Activated CD8-positive, alpha-beta T cell treated with anti-CD3 and anti-CD28 coated beads for 36 hours (primary cell): Measurements from ENCODE around the gene CLDND2. TPM values are rescaled to one million over a fixed set of nuclear protein-coding genes. Genes with fewer than 3 reads are reported as not detected.

Experiments
- ATAC-seq: fragments of 200-7000 bp; cut with Tn5 transposase; one replicate; pipeline ENCODE4 v1.10.0; 2021; ENCODE audit warnings: mild to moderate bottlenecking, moderate library complexity
- CTCF ChIA-PET: fragments of 350-600 bp; sonication (Branson Sonifier 250); formaldehyde crosslinking; loops from one replicate; lab custom pipeline; 2021; ENCODE audit warnings: antibody characterized with exemption; lab: Charles Lee
- POLR2A ChIA-PET: fragments of 350-600 bp; sonication (Branson Sonifier 250); formaldehyde crosslinking; loops from one replicate; lab custom pipeline; 2021; ENCODE audit warnings: antibody characterized with exemption; lab: Charles Lee
- DNase-seq: peaks from one replicate; pipeline ENCODE4 v3.0.0-alpha.2; 2020
- H3K27ac Mint-ChIP-seq: one replicate; pipeline ENCODE4 v1.8.0; 2021; ENCODE audit warnings: mild to moderate bottlenecking, mixed read lengths
- H3K27me3 Mint-ChIP-seq: one replicate; pipeline ENCODE4 v1.8.0; 2021; ENCODE audit warnings: mixed read lengths
- H3K36me3 Mint-ChIP-seq: one replicate; pipeline ENCODE4 v1.8.0; 2021; ENCODE audit warnings: low read depth, mixed read lengths
- H3K4me1 Mint-ChIP-seq: one replicate; pipeline ENCODE4 v1.8.0; 2021; ENCODE audit warnings: low read depth, mixed read lengths
- H3K4me3 Mint-ChIP-seq: one replicate; pipeline ENCODE4 v1.8.0; 2021; ENCODE audit warnings: mild to moderate bottlenecking, moderate library complexity, mixed read lengths
- H3K9me3 Mint-ChIP-seq: one replicate; pipeline ENCODE4 v1.8.0; 2021; ENCODE audit warnings: mixed read lengths
- intact Hi-C: fragments of 100-400 bp; cut with micrococcal nuclease; formaldehyde crosslinking; loops from one replicate; pipeline ENCODE4 v1.10.0; 2022
- total RNA-seq, 2 experiments: library from RNA; stranded (reverse); gene quantifications; one replicate each; pipeline ENCODE4 v1.2.3, GENCODE V29; 2021
- TF ChIP-seq, protein P1 (sequence below): fragments of 200-600 bp; IDR thresholded peaks from one replicate; pipeline ENCODE4 v1.8.0; 2022; ENCODE audit warnings: antibody characterized with exemption, mild to moderate bottlenecking

Gene CLDND2
- total RNA-seq, 2 experiments from 2014 or later, result 5.0 to 5.4 TPM

DNA sequence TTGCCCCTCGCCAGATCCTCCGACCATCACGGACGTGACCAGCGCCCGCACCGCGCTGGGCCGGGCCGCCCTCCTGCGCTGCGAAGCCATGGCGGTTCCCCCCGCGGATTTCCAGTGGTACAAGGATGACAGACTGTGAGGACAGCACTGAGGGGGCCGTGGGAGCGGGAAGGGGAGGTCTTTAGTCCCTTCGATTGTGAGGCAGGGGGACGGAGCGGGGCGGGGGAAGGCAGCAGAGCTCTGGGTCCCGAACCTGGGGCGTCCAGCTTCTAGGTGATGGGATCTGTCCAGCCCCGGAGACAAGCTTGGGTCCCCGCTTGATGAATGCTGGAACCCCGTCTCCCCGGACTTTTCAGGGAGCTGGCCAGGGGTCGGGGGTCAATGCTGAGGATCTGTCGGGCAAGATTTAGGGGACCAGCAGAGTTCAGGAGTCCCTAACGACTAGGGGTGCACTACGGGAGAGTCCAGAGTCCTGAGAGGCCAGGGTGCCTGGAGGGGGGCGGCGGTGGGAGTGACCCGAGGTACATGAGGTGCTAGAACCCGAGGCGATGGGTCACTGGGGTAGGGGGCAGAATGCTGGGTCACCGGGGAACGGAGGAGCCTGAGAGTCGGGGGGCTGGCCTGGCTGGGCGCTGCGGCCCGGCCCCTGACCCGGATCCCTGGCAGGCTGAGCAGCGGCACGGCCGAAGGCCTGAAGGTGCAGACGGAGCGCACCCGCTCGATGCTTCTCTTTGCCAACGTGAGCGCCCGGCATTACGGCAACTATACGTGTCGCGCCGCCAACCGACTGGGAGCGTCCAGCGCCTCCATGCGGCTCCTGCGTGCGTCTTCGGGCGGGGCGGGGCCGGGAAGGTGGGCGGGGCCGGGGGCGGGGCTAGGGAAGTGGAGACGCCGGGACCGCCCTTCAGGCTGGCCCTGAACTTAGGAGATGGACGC lies 41.5 kb downstream of the CLDND2 start:
- ATAC-seq, result peak; percentile 92
- TF ChIP-seq, protein P1, sequence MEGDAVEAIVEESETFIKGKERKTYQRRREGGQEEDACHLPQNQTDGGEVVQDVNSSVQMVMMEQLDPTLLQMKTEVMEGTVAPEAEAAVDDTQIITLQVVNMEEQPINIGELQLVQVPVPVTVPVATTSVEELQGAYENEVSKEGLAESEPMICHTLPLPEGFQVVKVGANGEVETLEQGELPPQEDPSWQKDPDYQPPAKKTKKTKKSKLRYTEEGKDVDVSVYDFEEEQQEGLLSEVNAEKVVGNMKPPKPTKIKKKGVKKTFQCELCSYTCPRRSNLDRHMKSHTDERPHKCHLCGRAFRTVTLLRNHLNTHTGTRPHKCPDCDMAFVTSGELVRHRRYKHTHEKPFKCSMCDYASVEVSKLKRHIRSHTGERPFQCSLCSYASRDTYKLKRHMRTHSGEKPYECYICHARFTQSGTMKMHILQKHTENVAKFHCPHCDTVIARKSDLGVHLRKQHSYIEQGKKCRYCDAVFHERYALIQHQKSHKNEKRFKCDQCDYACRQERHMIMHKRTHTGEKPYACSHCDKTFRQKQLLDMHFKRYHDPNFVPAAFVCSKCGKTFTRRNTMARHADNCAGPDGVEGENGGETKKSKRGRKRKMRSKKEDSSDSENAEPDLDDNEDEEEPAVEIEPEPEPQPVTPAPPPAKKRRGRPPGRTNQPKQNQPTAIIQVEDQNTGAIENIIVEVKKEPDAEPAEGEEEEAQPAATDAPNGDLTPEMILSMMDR, result peak; percentile 4
- Mint-ChIP-seq H3K27ac (no peak overlapping the region), H3K36me3 (peaks cover 11% of the 10 kb centered on the region), H3K4me1 (peaks cover 9% of the 10 kb centered on the region), H3K27me3 (peaks cover 58% of the 10 kb centered on the region), H3K9me3 (no peaks in the 10 kb centered on the region), H3K4me3 (peak overlapping the region; percentile 58)
- CTCF ChIA-PET, result no interaction called here
- DNase-seq, result peak; percentile 80
- POLR2A ChIA-PET, result no interaction called here
- intact Hi-C loops, result no loop called here

DNA sequence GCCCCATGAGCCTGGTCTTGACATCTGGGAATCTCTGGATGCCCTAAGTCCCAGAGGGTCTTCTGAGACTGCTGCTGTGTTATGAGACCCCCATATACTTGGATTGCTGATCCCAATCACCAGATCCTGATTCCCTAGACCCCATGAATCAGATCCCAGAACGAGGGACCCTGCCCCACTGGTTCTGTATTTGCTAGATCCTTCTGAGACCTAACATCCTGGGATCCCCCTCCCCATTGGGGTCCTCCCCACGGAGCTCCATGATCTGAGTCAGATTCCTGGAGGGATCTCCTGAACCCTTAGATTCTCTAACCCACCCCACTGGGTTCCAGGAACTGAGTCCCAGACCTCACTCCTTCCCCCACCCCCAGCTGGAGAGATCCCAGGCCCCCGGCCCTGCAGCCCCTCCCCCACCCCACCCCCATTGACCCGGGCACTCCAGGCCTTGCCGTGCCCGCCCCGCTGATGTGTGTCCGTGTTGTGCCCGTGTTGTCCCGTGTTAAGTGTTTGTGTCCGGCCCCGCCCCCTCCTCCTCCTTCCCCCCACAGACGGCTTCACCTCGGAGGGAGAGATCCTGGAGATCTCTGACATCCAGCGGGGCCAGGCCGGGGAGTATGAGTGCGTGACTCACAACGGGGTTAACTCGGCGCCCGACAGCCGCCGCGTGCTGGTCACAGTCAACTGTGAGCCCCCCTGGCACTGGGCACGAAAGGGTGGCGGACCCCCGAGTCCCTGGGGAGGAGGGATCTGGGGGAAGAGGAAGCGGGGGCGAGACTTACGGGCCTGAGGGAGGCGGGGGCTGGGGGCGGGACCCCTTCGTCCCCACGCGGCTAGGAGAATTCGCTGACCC lies 42.4 kb downstream of the CLDND2 start:
- Mint-ChIP-seq H3K9me3 (no peaks in the 10 kb centered on the region), H3K27ac (no peak overlapping the region), H3K4me3 (no peak overlapping the region), H3K4me1 (peaks cover 9% of the 10 kb centered on the region), H3K36me3 (peaks cover 4% of the 10 kb centered on the region), H3K27me3 (peaks cover 56% of the 10 kb centered on the region)
- ChIA-PET POLR2A (no interaction called here), CTCF (no interaction called here)
- DNase-seq, result no peak
- intact Hi-C loops, result no loop called here
- ATAC-seq, result no peak
- TF ChIP-seq, protein P1, result no peak

GRCh38 chr19:51325161-51325976 lies 43.4 kb downstream of the CLDND2 start:
- Mint-ChIP-seq H3K4me1 (peaks cover 9% of the 10 kb centered on the region), H3K36me3 (peaks cover 1% of the 10 kb centered on the region), H3K9me3 (no peaks in the 10 kb centered on the region), H3K27ac (no peak overlapping the region), H3K27me3 (peaks cover 52% of the 10 kb centered on the region), H3K4me3 (no peak overlapping the region)
- ChIA-PET CTCF (no interaction called here), POLR2A (no interaction called here)
- intact Hi-C loops, result no loop called here
- TF ChIP-seq, protein P1, result no peak
- DNase-seq (peak; percentile 52), ATAC-seq (peak; percentile 40)

DNA sequence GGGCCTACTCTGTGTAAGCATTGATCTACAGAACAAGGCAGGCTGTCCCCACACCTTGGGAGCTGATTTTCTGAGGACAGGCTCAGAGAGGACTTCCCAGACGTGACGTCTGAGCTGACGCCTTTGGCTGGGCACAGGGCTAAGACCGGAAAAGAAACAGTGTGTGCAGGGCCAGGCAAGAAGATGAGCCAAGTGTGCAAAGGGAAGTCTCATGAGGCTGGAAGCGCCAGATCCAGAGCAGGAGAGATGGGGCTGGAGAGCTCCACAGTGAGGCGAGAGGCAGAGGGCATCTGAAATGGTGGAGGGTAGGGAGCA lies 44.7 kb downstream of the CLDND2 start:
- peaks cover 42% of the 10 kb centered on the region for H3K27me3 Mint-ChIP-seq
- no peak overlapping the region for H3K27ac Mint-ChIP-seq
- H3K4me1 Mint-ChIP-seq, result peaks cover 9% of the 10 kb centered on the region
- H3K4me3 Mint-ChIP-seq, result no peak overlapping the region
- DNase-seq (no peak), ATAC-seq (no peak)
- TF ChIP-seq, protein P1, result no peak
- no peaks in the 10 kb centered on the region for H3K9me3 Mint-ChIP-seq
- intact Hi-C loops, result no loop called here
- POLR2A ChIA-PET, result no interaction called here
- no peaks in the 10 kb centered on the region for H3K36me3 Mint-ChIP-seq
- CTCF ChIA-PET, result interaction anchor here (1.0 kb wide), 1 partner anchor 10 kb away, joined by 3 read pairs; no protein-coding TSS in a partner anchor
